Measurements from ENCODE around the gene TNFRSF14. TPM values are rescaled to one million over a fixed set of nuclear protein-coding genes. Genes with fewer than 3 reads are reported as not detected.

Gene TNFRSF14
- total and polyA plus RNA-seq, 2 experiments from 2014 or later, result 7.8 to 13.3 TPM

DNA sequence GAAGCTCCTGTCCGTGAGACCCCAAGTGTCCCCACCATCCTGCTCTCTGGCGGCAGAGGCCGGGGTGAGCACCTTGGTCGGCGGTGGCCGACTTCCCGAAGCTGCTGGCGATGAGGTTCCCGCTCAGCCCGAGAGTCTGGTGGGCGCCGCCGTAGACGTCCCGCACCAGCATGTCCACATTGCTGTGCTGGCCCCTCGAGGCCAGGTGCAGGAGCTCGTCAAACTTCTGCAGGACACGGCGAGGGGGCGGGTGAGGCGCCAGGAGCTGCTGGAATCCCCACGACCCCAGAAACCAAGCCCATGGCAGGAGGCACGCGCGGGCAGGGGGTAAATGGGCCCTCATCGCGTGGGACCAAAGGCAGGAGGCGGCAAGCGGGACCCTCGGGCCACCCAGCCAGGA lies 36.4 kb upstream of the TNFRSF14 start:
- 93 to 95% methylated on average over 23 to 30 of the region's 30 CpGs for WGBS, 2 experiments (ENCODE audit: low coverage in 1 of 2, low lambda C conversion rate in 2 of 2, missing lambda C conversion rate in 2 of 2)
- H3K36me3 ChIP-seq (ENCODE audit: low read depth), result no peaks in the 10 kb centered on the region; the same call in 1 of the 2 replicates
- no peak overlapping the region for H2AFZ ChIP-seq
- no peak overlapping the region for H3K4me3 ChIP-seq
- H3K9me2 ChIP-seq (ENCODE audit: insufficient read depth), result no peaks in the 10 kb centered on the region
- no peak for DNase-seq
- H4K20me1 ChIP-seq (ENCODE audit: insufficient read depth), result no peaks in the 10 kb centered on the region
- H3K9me3 ChIP-seq (ENCODE audit: low read depth), result no peaks in the 10 kb centered on the region
- H3K79me2 ChIP-seq (ENCODE audit: insufficient read depth), result peaks cover 40% of the 10 kb centered on the region
- TF ChIP-seq EZH2phosphoT487 (IDR thresholded peaks at IDR 0.05; ENCODE audit: insufficient read depth, low read depth) (no peak), EZH2 (IDR thresholded peaks at IDR 0.05; ENCODE audit: insufficient read depth, poor library complexity, severe bottlenecking) (no peak)
- H3K4me2 ChIP-seq (ENCODE audit: unreplicated experiment), result no peak overlapping the region
- in situ Hi-C loops (cut with MboI), result loop anchor here (25.0 kb wide), 1 partner anchor 332 kb away; the partner anchor contains the start of gene FAAP20
- H3K4me1 ChIP-seq (ENCODE audit: insufficient read depth), result peaks cover 9% of the 10 kb centered on the region; the same call in 1 of the 2 replicates
- no peaks in the 10 kb centered on the region for H3F3A ChIP-seq (ENCODE audit: insufficient read depth)
- no peak overlapping the region for H3K9ac ChIP-seq
- no peaks in the 10 kb centered on the region for H3K27me3 ChIP-seq (replicated peaks; ENCODE audit: insufficient read depth)
- H3K27ac ChIP-seq, result no peak overlapping the region

DNA sequence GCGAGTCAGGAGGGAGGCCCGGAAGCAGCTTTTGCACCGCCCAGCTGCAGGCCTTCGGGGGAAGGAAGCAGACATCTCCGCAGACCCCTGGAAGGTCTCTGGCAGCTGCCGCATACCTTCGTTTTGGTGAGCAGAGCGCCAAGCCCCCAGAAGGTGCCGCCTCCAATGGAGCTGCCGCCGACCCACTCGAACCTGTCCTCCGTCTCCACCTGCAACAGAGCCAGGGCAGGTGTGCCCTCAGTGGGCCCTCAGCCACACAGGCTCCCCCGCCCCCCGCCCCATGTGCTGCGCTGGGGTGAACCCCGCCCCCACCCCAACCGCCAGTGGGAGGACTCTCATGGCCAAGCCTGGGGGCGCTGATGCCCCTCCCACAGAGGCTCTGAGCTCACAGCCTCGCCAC lies 36.0 kb upstream of the TNFRSF14 start:
- no peak for TF ChIP-seq EZH2 (IDR thresholded peaks at IDR 0.05; ENCODE audit: insufficient read depth, poor library complexity, severe bottlenecking)
- TF ChIP-seq EZH2phosphoT487 (IDR thresholded peaks at IDR 0.05; ENCODE audit: insufficient read depth, low read depth), result no peak
- H3K36me3 ChIP-seq (ENCODE audit: low read depth), result no peaks in the 10 kb centered on the region; the same call in 1 of the 2 replicates
- H3F3A ChIP-seq (ENCODE audit: insufficient read depth), result no peaks in the 10 kb centered on the region
- in situ Hi-C loops (cut with MboI), result loop anchor here (25.0 kb wide), 1 partner anchor 333 kb away; the partner anchor contains the start of gene FAAP20
- no peak for DNase-seq
- H2AFZ ChIP-seq, result no peak overlapping the region
- no peak overlapping the region for H3K9ac ChIP-seq
- H3K27ac ChIP-seq, result no peak overlapping the region
- no peaks in the 10 kb centered on the region for H4K20me1 ChIP-seq (ENCODE audit: insufficient read depth)
- no peaks in the 10 kb centered on the region for H3K27me3 ChIP-seq (replicated peaks; ENCODE audit: insufficient read depth)
- H3K4me3 ChIP-seq, result no peak overlapping the region
- peaks cover 45% of the 10 kb centered on the region for H3K79me2 ChIP-seq (ENCODE audit: insufficient read depth)
- H3K4me1 ChIP-seq (ENCODE audit: insufficient read depth), result peaks cover 13% of the 10 kb centered on the region; the same call in 1 of the 2 replicates
- no peak overlapping the region for H3K4me2 ChIP-seq (ENCODE audit: unreplicated experiment)
- H3K9me3 ChIP-seq (ENCODE audit: low read depth), result no peaks in the 10 kb centered on the region
- H3K9me2 ChIP-seq (ENCODE audit: insufficient read depth), result no peaks in the 10 kb centered on the region
- WGBS, 2 experiments (ENCODE audit: low coverage in 1 of 2, low lambda C conversion rate in 2 of 2, missing lambda C conversion rate in 2 of 2), result 99% methylated on average over 9 to 17 of the region's 20 CpGs

DNA sequence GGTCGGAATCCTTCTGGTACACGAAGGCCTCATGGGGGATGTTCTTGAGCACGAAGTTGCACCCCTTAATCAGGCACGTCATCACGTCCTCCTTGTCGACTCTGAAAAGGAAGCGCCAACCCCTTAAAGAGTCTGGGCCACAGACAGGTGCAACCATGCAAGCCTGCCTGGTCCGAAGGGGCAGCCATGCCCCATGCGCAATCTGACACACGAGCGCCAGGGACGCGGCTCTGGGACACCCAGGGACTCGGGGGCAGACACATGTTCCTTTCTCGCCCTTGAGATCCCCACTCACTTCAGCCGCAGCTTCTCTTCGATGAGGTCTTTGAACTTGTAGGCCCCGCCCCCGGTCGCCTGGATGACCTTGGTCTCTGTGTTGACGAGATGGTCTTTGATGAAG lies 35.4 kb upstream of the TNFRSF14 start:
- no peaks in the 10 kb centered on the region for H3F3A ChIP-seq (ENCODE audit: insufficient read depth)
- peaks cover 15% of the 10 kb centered on the region; the same call in 1 of the 2 replicates for H3K4me1 ChIP-seq (ENCODE audit: insufficient read depth)
- H4K20me1 ChIP-seq (ENCODE audit: insufficient read depth), result no peaks in the 10 kb centered on the region
- no peaks in the 10 kb centered on the region for H3K9me3 ChIP-seq (ENCODE audit: low read depth)
- peaks cover 51% of the 10 kb centered on the region for H3K79me2 ChIP-seq (ENCODE audit: insufficient read depth)
- no peaks in the 10 kb centered on the region for H3K27me3 ChIP-seq (replicated peaks; ENCODE audit: insufficient read depth)
- whole genome bisulfite sequencing, 2 experiments (ENCODE audit: low coverage in 1 of 2, low lambda C conversion rate in 2 of 2, missing lambda C conversion rate in 2 of 2), result 85 to 90% methylated on average over 21 of the region's 21 CpGs
- H3K27ac ChIP-seq, result no peak overlapping the region
- H2AFZ ChIP-seq, result no peak overlapping the region
- no peak for TF ChIP-seq EZH2 (IDR thresholded peaks at IDR 0.05; ENCODE audit: insufficient read depth, poor library complexity, severe bottlenecking)
- TF ChIP-seq EZH2phosphoT487 (IDR thresholded peaks at IDR 0.05; ENCODE audit: insufficient read depth, low read depth), result no peak
- no peak for DNase-seq
- no peaks in the 10 kb centered on the region for H3K9me2 ChIP-seq (ENCODE audit: insufficient read depth)
- H3K4me2 ChIP-seq (ENCODE audit: unreplicated experiment), result no peak overlapping the region
- H3K36me3 ChIP-seq (ENCODE audit: low read depth), result no peaks in the 10 kb centered on the region; the same call in 1 of the 2 replicates
- H3K9ac ChIP-seq, result no peak overlapping the region
- no peak overlapping the region for H3K4me3 ChIP-seq
- in situ Hi-C loops (cut with MboI), result loop anchor here (25.0 kb wide), 1 partner anchor 334 kb away; the partner anchor contains the start of gene FAAP20

- no peak for DNase-seq
- H3K36me3 ChIP-seq (ENCODE audit: low read depth), result no peaks in the 10 kb centered on the region; the same call in 1 of the 2 replicates
- no peaks in the 10 kb centered on the region for H3K9me3 ChIP-seq (ENCODE audit: low read depth)
- no peak overlapping the region for H3K4me2 ChIP-seq (ENCODE audit: unreplicated experiment)
- no peaks in the 10 kb centered on the region for H3K27me3 ChIP-seq (replicated peaks; ENCODE audit: insufficient read depth)
- H3K79me2 ChIP-seq (ENCODE audit: insufficient read depth), result peaks cover 53% of the 10 kb centered on the region
- in situ Hi-C loops (cut with MboI), result loop anchor here (25.0 kb wide), 1 partner anchor 335 kb away; the partner anchor contains the start of gene FAAP20
- WGBS, 2 experiments (ENCODE audit: low coverage in 1 of 2, low lambda C conversion rate in 2 of 2, missing lambda C conversion rate in 2 of 2), result 88 to 96% methylated on average over 7 of the region's 7 CpGs
- no peak overlapping the region for H3K4me3 ChIP-seq
- no peak overlapping the region for H3K27ac ChIP-seq
- H3K9ac ChIP-seq, result no peak overlapping the region
- H3K9me2 ChIP-seq (ENCODE audit: insufficient read depth), result no peaks in the 10 kb centered on the region
- no peak overlapping the region for H2AFZ ChIP-seq
- no peaks in the 10 kb centered on the region for H4K20me1 ChIP-seq (ENCODE audit: insufficient read depth)
- peaks cover 15% of the 10 kb centered on the region; the same call in 1 of the 2 replicates for H3K4me1 ChIP-seq (ENCODE audit: insufficient read depth)
- no peak for TF ChIP-seq EZH2phosphoT487 (IDR thresholded peaks at IDR 0.05; ENCODE audit: insufficient read depth, low read depth)
- no peak for TF ChIP-seq EZH2 (IDR thresholded peaks at IDR 0.05; ENCODE audit: insufficient read depth, poor library complexity, severe bottlenecking)
- H3F3A ChIP-seq (ENCODE audit: insufficient read depth), result no peaks in the 10 kb centered on the region
These were observed 33.9 kb upstream of the TNFRSF14 start for GRCh38 chr1:2522230-2522629.
